Naive B cell (primary cell): ENCODE results near the gene DUSP16. TPM values are rescaled to one million over a fixed set of nuclear protein-coding genes. Genes with fewer than 3 reads are reported as not detected.
A peak's percentile ranks its signal among the peaks of the same experiment; 100 is the strongest.
"Not testable (repeated sequence)": the region's sequence is repeated elsewhere in the genome, so short reads cannot be mapped to it uniquely, and the experiment has no call there.

ENCODE experiments used
- ATAC-seq, 2 donors: fragments of 150-1000 bp; cut with Tn5 transposase; 2 replicates each; pipeline ENCODE4 v1.10.0; 2021; ENCODE audit warnings: low read depth in 2 of 2, mild to moderate bottlenecking in 2 of 2, moderate library complexity in 2 of 2
- DNase-seq: peaks from one replicate; pipeline ENCODE4 v3.0.0; 2022
- H3K27ac Mint-ChIP-seq, 6 donors: one replicate each; pipeline ENCODE4 v1.8.0; 2020 to 2022; ENCODE audit warnings: mild to moderate bottlenecking in 6 of 6, mixed read lengths in 6 of 6, moderate library complexity in 5 of 6, inconsistent platforms in 2 of 6
- H3K27me3 Mint-ChIP-seq, 3 donors: one replicate each; pipeline ENCODE4 v1.8.0; 2021 to 2022; ENCODE audit warnings: mixed read lengths in 3 of 3, mild to moderate bottlenecking in 1 of 3
- H3K36me3 Mint-ChIP-seq, 2 donors: one replicate each; pipeline ENCODE4 v1.8.0; 2020 to 2022; ENCODE audit warnings: mixed read lengths in 2 of 2, inconsistent platforms in 1 of 2, mild to moderate bottlenecking in 1 of 2
- H3K4me1 Mint-ChIP-seq, 3 donors: one replicate each; pipeline ENCODE4 v1.8.0; 2020 to 2022; ENCODE audit warnings: mixed read lengths in 3 of 3, inconsistent platforms in 1 of 3, mild to moderate bottlenecking in 1 of 3, moderate library complexity in 1 of 3
- H3K4me3 Mint-ChIP-seq, 8 donors: one replicate each; pipeline ENCODE4 v1.8.0; 2020 to 2022; ENCODE audit warnings: mild to moderate bottlenecking in 8 of 8, mixed read lengths in 8 of 8, moderate library complexity in 8 of 8, inconsistent platforms in 2 of 8
- H3K9me3 Mint-ChIP-seq, 7 donors: one replicate each; pipeline ENCODE4 v1.8.0; 2020 to 2022; ENCODE audit warnings: mixed read lengths in 7 of 7, mild to moderate bottlenecking in 5 of 7, inconsistent platforms in 2 of 7, moderate library complexity in 1 of 7
- polyA plus RNA-seq, 6 donors: library from polyadenylated mRNA; unstranded; fragments of 300-500 nt; fragmentation: Illumina TruSeq; gene quantifications; one replicate each; pipeline ENCODE4 v1.2.3, GENCODE V29; 2021; ENCODE audit warnings: low read depth in 6 of 6

The DUSP16 gene
- polyA plus RNA-seq, 6 donors from 2014 or later, result 0.26 to 0.90 (median 0.36) TPM; not detected in 2

- H3K9me3 Mint-ChIP-seq, result no peaks in the 10 kb centered on the region
- DNase-seq (no peak), ATAC-seq (no peak)
- H3K36me3 Mint-ChIP-seq, result no peaks in the 10 kb centered on the region
- no peaks in the 10 kb centered on the region for H3K4me1 Mint-ChIP-seq
- H3K27ac Mint-ChIP-seq, result no peak overlapping the region
- H3K27me3 Mint-ChIP-seq, result no peaks in the 10 kb centered on the region
- peak overlapping the region in 1 of 8 donors; percentile 71 for H3K4me3 Mint-ChIP-seq
Measured at GRCh38 chr12:12534166-12534866, 28.3 kb downstream of the DUSP16 start.

GRCh38 chr12:12533238-12533829, 29.3 kb downstream of the DUSP16 start:
- no peaks in the 10 kb centered on the region for H3K4me1 Mint-ChIP-seq
- no peaks in the 10 kb centered on the region for H3K27me3 Mint-ChIP-seq
- H3K27ac Mint-ChIP-seq, result no peak overlapping the region
- no peaks in the 10 kb centered on the region for H3K36me3 Mint-ChIP-seq
- no peaks in the 10 kb centered on the region for H3K9me3 Mint-ChIP-seq
- H3K4me3 Mint-ChIP-seq, result no peak overlapping the region
- ATAC-seq (no peak), DNase-seq (no peak)

- Mint-ChIP-seq H3K27ac (no peak overlapping the region), H3K4me1 (peaks cover 0 to 6% (median 4%) of the 10 kb centered on the region in 3 donors)
Measured at GRCh38 chr12:12531194-12531593, 31.5 kb downstream of the DUSP16 start.

GRCh38 chr12:12529783-12530421, 32.8 kb downstream of the DUSP16 start:
- H3K4me3 Mint-ChIP-seq, result no peak overlapping the region
- H3K9me3 Mint-ChIP-seq, result no peaks in the 10 kb centered on the region
- no peak for ATAC-seq
- no peaks in the 10 kb centered on the region for H3K36me3 Mint-ChIP-seq
- no peaks in the 10 kb centered on the region for H3K27me3 Mint-ChIP-seq
- H3K27ac Mint-ChIP-seq, result no peak overlapping the region
- H3K4me1 Mint-ChIP-seq, result peaks cover 0 to 6% (median 4%) of the 10 kb centered on the region in 3 donors
- DNase-seq, result no peak

More at GRCh38 chr12:12531194-12531593, 31.5 kb downstream of the DUSP16 start:
- DNase-seq (no peak), ATAC-seq (no peak)
- no peaks in the 10 kb centered on the region for H3K36me3 Mint-ChIP-seq
- no peaks in the 10 kb centered on the region for H3K27me3 Mint-ChIP-seq
- H3K4me3 Mint-ChIP-seq, result no peak overlapping the region
- H3K9me3 Mint-ChIP-seq, result no peaks in the 10 kb centered on the region

GRCh38 chr12:12528361-12529270, 34.0 kb downstream of the DUSP16 start:
- H3K4me3 Mint-ChIP-seq, result no peak overlapping the region
- H3K27me3 Mint-ChIP-seq, result no peaks in the 10 kb centered on the region
- ATAC-seq (no peak), DNase-seq (no peak)
- no peaks in the 10 kb centered on the region for H3K36me3 Mint-ChIP-seq
- peak overlapping the region in 1 of 6 donors; percentile 80 for H3K27ac Mint-ChIP-seq
- H3K4me1 Mint-ChIP-seq, result peaks cover 0 to 6% (median 4%) of the 10 kb centered on the region in 3 donors
- no peaks in the 10 kb centered on the region for H3K9me3 Mint-ChIP-seq

- no peaks in the 10 kb centered on the region for H3K9me3 Mint-ChIP-seq
- H3K4me3 Mint-ChIP-seq, result no peak overlapping the region
- no peaks in the 10 kb centered on the region for H3K27me3 Mint-ChIP-seq
- no peak overlapping the region for H3K27ac Mint-ChIP-seq
- H3K4me1 Mint-ChIP-seq, result peaks cover 0 to 6% (median 4%) of the 10 kb centered on the region in 3 donors
- H3K36me3 Mint-ChIP-seq, result no peaks in the 10 kb centered on the region
- DNase-seq, result no peak
- ATAC-seq, result no peak
Measured at GRCh38 chr12:12527820-12528296, 34.8 kb downstream of the DUSP16 start.

- Mint-ChIP-seq H3K9me3 (no peaks in the 10 kb centered on the region), H3K36me3 (no peaks in the 10 kb centered on the region), H3K27me3 (no peaks in the 10 kb centered on the region), H3K4me1 (peaks cover 0 to 6% (median 4%) of the 10 kb centered on the region in 3 donors), H3K4me3 (no peak overlapping the region), H3K27ac (no peak overlapping the region)
- DNase-seq, result no peak
- no peak for ATAC-seq
Measured at GRCh38 chr12:12524128-12524527, 38.5 kb downstream of the DUSP16 start.

GRCh38 chr12:12523229-12523628, 39.4 kb downstream of the DUSP16 start:
- Mint-ChIP-seq H3K9me3 (no peaks in the 10 kb centered on the region), H3K27ac (no peak overlapping the region), H3K36me3 (no peaks in the 10 kb centered on the region), H3K4me3 (no peak overlapping the region), H3K4me1 (peaks cover 0 to 6% (median 4%) of the 10 kb centered on the region in 3 donors), H3K27me3 (no peaks in the 10 kb centered on the region)
- ATAC-seq (no peak), DNase-seq (no peak)

- H3K4me1 Mint-ChIP-seq, H3K4me3 Mint-ChIP-seq, H3K36me3 Mint-ChIP-seq, DNase-seq, H3K27ac Mint-ChIP-seq, H3K9me3 Mint-ChIP-seq, ATAC-seq, H3K27me3 Mint-ChIP-seq: not testable (repeated sequence)
Measured at GRCh38 chr12:12522657-12523056, 40.0 kb downstream of the DUSP16 start.

GRCh38 chr12:12521888-12522287, 40.8 kb downstream of the DUSP16 start:
- Mint-ChIP-seq H3K27ac (no peak overlapping the region), H3K4me3 (no peak overlapping the region), H3K36me3 (no peaks in the 10 kb centered on the region), H3K27me3 (no peaks in the 10 kb centered on the region), H3K9me3 (no peaks in the 10 kb centered on the region), H3K4me1 (no peaks in the 10 kb centered on the region)
- ATAC-seq (no peak), DNase-seq (no peak)

- Mint-ChIP-seq H3K27me3 (no peaks in the 10 kb centered on the region), H3K4me3 (no peak overlapping the region), H3K36me3 (no peaks in the 10 kb centered on the region), H3K9me3 (no peaks in the 10 kb centered on the region), H3K27ac (peak overlapping the region in 1 of 6 donors; percentile 8), H3K4me1 (no peaks in the 10 kb centered on the region)
- DNase-seq (no peak), ATAC-seq (no peak)
Measured at GRCh38 chr12:12521044-12521485, 41.6 kb downstream of the DUSP16 start.

- Mint-ChIP-seq H3K27ac (no peak overlapping the region), H3K36me3 (no peaks in the 10 kb centered on the region), H3K4me3 (no peak overlapping the region), H3K9me3 (no peaks in the 10 kb centered on the region), H3K27me3 (no peaks in the 10 kb centered on the region), H3K4me1 (no peaks in the 10 kb centered on the region)
- no peak for ATAC-seq
- no peak for DNase-seq
Measured at GRCh38 chr12:12520273-12520672, 42.4 kb downstream of the DUSP16 start.

GRCh38 chr12:12519354-12519998, 43.2 kb downstream of the DUSP16 start:
- H3K9me3 Mint-ChIP-seq, result no peaks in the 10 kb centered on the region
- H3K4me1 Mint-ChIP-seq, result no peaks in the 10 kb centered on the region
- H3K27ac Mint-ChIP-seq, result no peak overlapping the region
- no peaks in the 10 kb centered on the region for H3K36me3 Mint-ChIP-seq
- DNase-seq (no peak), ATAC-seq (no peak)
- H3K27me3 Mint-ChIP-seq, result no peaks in the 10 kb centered on the region
- no peak overlapping the region for H3K4me3 Mint-ChIP-seq
